GM18951 (cell line): ENCODE results near the gene ABCG4.
"Not testable (repeated sequence)": the region's sequence is repeated elsewhere in the genome, so short reads cannot be mapped to it uniquely, and the experiment has no call there.

ENCODE experiments used
- POLR2A ChIP-seq: IDR thresholded peaks from 4 replicates; pipeline ENCODE4 v1.6.1; 2011; ENCODE audit warnings: mild to moderate bottlenecking; ENCODE audit not compliant: insufficient read length, insufficient read depth; ENCODE audit errors: extremely low read depth
- in situ Hi-C: fragments of 300-500 bp; cut with MboI; formaldehyde crosslinking; loops from one replicate; pipeline ENCODE4 v1.12.0; 2022; ENCODE audit warnings: low sequenced_read_pairs, mixed read lengths, inconsistent platforms; ENCODE audit not compliant: unreplicated experiment

The ABCG4 gene

GRCh38 chr11:119172513-119172912 lies 23.7 kb downstream of the ABCG4 start:
- TF ChIP-seq POLR2A = no peak
- in situ Hi-C loops = no loop called here

GRCh38 chr11:119173453-119173852 lies 24.6 kb downstream of the ABCG4 start:
- in situ Hi-C loops = no loop called here
- TF ChIP-seq POLR2A = no peak

GRCh38 chr11:119175493-119176077 lies 26.7 kb downstream of the ABCG4 start:
- no peak for TF ChIP-seq POLR2A
- in situ Hi-C loops = no loop called here

- in situ Hi-C loops = no loop called here
- no peak for TF ChIP-seq POLR2A
These were observed 29.4 kb downstream of the ABCG4 start for GRCh38 chr11:119178166-119178680.

DNA sequence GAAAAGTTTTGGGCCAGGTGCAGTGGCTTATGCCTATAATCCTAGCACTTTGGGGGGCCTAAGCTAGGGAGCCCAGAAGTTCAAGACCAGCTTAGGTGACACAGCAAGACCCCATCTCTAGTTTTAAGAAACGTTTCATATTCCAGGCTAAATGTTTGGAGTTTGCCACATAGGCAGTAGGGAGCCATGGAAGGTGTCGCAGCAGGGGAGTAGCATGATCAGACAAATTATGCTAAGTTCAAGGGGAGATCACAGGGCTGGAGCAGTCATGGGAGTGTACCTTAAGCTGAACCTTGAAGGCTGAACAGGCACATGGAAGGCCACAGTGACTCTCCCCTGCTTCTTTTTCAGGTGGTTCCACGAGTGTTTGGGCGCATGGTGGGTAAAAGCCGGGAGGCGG lies 30.5 kb downstream of the ABCG4 start:
- in situ Hi-C loops = no loop called here
- no peak for TF ChIP-seq POLR2A

DNA sequence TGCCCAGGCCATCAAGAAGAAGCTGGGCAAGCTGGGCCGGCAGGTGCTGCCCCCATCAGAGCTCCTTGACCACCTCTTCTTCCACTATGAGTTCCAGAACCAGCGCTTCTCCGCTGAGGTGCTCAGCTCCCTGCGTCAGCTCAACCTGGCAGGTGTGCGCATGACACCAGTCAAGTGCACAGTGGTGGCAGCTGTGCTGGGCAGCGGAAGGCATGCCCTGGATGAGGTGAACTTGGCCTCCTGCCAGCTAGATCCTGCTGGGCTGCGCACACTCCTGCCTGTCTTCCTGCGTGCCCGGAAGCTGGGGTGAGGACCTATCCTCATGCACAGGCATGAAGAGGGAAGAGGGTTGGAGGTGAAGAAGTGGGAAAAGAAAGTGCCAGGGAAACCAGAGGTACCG lies 31.1 kb downstream of the ABCG4 start:
- in situ Hi-C loops = no loop called here
- no peak for TF ChIP-seq POLR2A

GRCh38 chr11:119180729-119181676 lies 32.2 kb downstream of the ABCG4 start:
- in situ Hi-C loops = no loop called here
- no peak for TF ChIP-seq POLR2A

- no peak for TF ChIP-seq POLR2A
- in situ Hi-C loops = no loop called here
These were observed 33.0 kb downstream of the ABCG4 start for GRCh38 chr11:119181677-119182412.

DNA sequence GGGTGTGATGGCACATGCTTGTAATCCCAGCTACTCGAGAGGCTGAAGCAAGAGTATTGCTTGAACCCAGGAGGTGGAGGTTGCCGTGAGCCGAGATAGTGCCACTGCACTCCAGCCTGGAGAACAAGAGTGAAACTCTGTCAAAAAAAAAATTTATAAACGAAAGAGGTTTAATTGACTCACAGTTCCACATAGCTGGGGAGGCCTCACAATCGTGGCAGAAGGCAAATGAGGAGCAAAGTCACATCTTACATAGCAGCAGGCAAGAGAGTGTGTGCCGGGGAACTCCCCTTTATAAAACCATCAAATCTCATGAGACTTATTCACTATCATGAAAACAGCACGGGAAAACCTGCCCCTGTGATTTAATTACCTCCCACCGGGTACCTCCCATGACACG lies 35.5 kb downstream of the ABCG4 start:
- in situ Hi-C loops = not testable (repeated sequence)

DNA sequence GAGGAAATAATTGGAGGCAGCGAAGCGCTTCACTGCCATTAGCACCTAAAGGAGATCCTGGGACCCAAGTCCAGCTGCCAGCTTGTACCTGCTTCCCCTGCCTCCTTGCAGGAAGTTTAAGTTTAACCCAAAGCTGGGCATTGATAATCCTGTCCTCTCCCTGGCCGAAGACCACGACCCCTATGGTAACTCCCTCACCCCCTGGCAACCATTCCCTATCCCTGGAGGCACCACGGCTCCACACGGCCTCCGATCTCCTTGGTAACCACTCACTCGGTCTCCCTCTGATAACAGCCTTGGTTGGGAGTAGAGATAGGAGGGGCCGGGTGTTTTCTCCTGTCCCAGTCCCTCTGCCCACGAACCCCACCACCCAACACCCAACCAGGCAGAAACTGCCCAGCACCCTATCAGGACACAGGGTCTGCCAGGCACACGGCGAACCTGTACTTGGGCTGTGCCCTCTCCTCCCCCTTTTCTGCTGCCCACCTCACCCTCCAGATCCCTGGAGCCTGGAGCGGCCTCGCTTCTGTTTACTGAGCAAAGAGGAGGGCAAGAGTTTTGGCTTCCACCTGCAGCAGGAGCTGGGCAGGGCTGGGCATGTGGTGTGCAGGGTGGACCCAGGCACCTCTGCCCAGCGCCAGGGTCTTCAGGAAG lies 37.3 kb downstream of the ABCG4 start:
- no peak for TF ChIP-seq POLR2A

GRCh38 chr11:119187123-119187892 lies 38.5 kb downstream of the ABCG4 start:
- no peak for TF ChIP-seq POLR2A
- in situ Hi-C loops = no loop called here

More for the DNA sequence above, 37.3 kb downstream of the ABCG4 start:
- in situ Hi-C loops = no loop called here

DNA sequence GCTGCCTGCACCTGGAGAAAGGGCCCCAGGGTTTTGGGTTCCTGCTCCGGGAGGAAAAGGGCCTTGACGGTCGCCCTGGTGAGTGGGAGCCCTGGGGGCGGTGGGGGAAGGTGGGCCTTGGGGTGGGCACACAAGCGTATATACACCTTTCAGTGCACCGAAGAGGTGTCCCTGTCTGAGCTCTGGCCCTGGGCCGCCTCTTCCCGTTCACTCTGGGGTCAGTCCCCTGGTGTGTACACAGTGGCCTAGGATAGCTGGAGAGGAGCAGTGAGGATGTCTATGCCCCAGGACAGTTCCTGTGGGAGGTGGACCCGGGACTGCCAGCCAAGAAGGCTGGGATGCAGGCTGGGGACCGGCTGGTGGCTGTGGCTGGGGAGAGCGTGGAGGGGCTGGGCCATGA lies 39.2 kb downstream of the ABCG4 start:
- TF ChIP-seq POLR2A = no peak
- in situ Hi-C loops = no loop called here

DNA sequence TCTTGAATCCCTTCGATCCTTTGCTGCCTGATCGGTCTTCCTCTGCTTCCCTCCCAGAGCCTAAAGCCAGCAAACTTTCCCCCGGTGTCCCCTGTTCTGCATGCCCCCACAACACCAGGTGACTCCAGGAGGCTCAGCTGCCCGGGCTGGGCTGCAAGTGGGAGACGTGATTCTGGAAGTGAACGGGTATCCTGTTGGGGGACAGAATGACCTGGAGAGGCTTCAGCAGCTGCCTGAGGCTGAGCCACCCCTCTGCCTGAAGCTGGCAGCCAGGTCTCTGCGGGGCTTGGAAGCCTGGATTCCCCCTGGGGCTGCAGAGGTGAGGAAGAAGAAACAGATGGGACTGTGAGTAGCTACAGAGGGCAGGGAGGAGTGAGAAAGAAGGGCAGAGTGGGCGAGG lies 40.0 kb downstream of the ABCG4 start:
- no peak for TF ChIP-seq POLR2A
- in situ Hi-C loops = no loop called here

- no peak for TF ChIP-seq POLR2A
- in situ Hi-C loops = no loop called here
These were observed 40.5 kb downstream of the ABCG4 start for GRCh38 chr11:119189393-119189792.
